ENCODE measurements around the gene DGKG. TPM values are rescaled to one million over a fixed set of nuclear protein-coding genes. Genes with fewer than 3 reads are reported as not detected.

DGKG gene
- total and polyA plus RNA-seq, 9 of the 15 experiments (the other 6 are each of a cell fraction or from before 2014, with no cell fraction given) = 0.01 to 0.36 (median 0.15) TPM

- TF ChIP-seq, protein P1, sequence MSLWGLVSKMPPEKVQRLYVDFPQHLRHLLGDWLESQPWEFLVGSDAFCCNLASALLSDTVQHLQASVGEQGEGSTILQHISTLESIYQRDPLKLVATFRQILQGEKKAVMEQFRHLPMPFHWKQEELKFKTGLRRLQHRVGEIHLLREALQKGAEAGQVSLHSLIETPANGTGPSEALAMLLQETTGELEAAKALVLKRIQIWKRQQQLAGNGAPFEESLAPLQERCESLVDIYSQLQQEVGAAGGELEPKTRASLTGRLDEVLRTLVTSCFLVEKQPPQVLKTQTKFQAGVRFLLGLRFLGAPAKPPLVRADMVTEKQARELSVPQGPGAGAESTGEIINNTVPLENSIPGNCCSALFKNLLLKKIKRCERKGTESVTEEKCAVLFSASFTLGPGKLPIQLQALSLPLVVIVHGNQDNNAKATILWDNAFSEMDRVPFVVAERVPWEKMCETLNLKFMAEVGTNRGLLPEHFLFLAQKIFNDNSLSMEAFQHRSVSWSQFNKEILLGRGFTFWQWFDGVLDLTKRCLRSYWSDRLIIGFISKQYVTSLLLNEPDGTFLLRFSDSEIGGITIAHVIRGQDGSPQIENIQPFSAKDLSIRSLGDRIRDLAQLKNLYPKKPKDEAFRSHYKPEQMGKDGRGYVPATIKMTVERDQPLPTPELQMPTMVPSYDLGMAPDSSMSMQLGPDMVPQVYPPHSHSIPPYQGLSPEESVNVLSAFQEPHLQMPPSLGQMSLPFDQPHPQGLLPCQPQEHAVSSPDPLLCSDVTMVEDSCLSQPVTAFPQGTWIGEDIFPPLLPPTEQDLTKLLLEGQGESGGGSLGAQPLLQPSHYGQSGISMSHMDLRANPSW (CRISPR knock-in tag; IDR thresholded peaks at IDR 0.05) = no peak
- peak; percentile 7; the same call in 1 of the 2 replicates for TF ChIP-seq PML (IDR thresholded peaks at IDR 0.05; ENCODE audit: low read length)
- TF ChIP-seq ZNF384 (IDR thresholded peaks at IDR 0.05; ENCODE audit: low read depth, low read length) = no peak
- no peak for TF ChIP-seq ZNF77 (CRISPR knock-in tag; IDR thresholded peaks at IDR 0.05)
- TF ChIP-seq SMAD1 (IDR thresholded peaks at IDR 0.05; ENCODE audit: low read depth, low read length, partially characterized antibody) = no peak
- no peak for TF ChIP-seq SMARCE1 (IDR thresholded peaks at IDR 0.05)
- no peak; the same call in 1 of the 2 replicates for TF ChIP-seq CREM (IDR thresholded peaks at IDR 0.05; ENCODE audit: low read depth)
- TF ChIP-seq, protein P2, sequence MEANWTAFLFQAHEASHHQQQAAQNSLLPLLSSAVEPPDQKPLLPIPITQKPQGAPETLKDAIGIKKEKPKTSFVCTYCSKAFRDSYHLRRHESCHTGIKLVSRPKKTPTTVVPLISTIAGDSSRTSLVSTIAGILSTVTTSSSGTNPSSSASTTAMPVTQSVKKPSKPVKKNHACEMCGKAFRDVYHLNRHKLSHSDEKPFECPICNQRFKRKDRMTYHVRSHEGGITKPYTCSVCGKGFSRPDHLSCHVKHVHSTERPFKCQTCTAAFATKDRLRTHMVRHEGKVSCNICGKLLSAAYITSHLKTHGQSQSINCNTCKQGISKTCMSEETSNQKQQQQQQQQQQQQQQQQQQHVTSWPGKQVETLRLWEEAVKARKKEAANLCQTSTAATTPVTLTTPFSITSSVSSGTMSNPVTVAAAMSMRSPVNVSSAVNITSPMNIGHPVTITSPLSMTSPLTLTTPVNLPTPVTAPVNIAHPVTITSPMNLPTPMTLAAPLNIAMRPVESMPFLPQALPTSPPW (CRISPR knock-in tag; IDR thresholded peaks at IDR 0.05) = peak; percentile 81
- TF ChIP-seq THRA (IDR thresholded peaks at IDR 0.05) = no peak
- TF ChIP-seq MTA3 (IDR thresholded peaks at IDR 0.05; ENCODE audit: borderline replicate concordance) = peak; percentile 12; the same call in 1 of the 2 replicates
- TF ChIP-seq MBD2 (IDR thresholded peaks at IDR 0.05; ENCODE audit: borderline replicate concordance, low read depth) = no peak
- peak; percentile 46; the same call in 1 of the 2 replicates for TF ChIP-seq ZBTB7A (IDR thresholded peaks at IDR 0.05; ENCODE audit: borderline replicate concordance, control insufficient read depth, low read depth, low read length)
- TF ChIP-seq ATF1 (CRISPR knock-in tag; IDR thresholded peaks at IDR 0.05) = no peak
- TF ChIP-seq ATF1 (tag; IDR thresholded peaks at IDR 0.05) = no peak
- TF ChIP-seq SAFB (IDR thresholded peaks at IDR 0.05; ENCODE audit: borderline replicate concordance, low read depth, low read length) = peak; percentile 79; the same call in 1 of the 2 replicates
- no peak for TF ChIP-seq ZNF592 (IDR thresholded peaks at IDR 0.05)
- no peak for TF ChIP-seq ZNF134 (CRISPR knock-in tag; conservative IDR thresholded peaks at IDR 0.05)
- TF ChIP-seq ILF3 (IDR thresholded peaks at IDR 0.05; ENCODE audit: borderline replicate concordance) = no peak
- no peak for TF ChIP-seq KLF13 (tag; IDR thresholded peaks at IDR 0.05; ENCODE audit: borderline replicate concordance, low read depth)
Measured at GRCh38 chr3:186108106-186108940, 253.7 kb downstream of the DGKG start (continued).
